Spleen (tissue), 11 donors: ENCODE data around the gene BMPER. TPM values are rescaled to one million over a fixed set of nuclear protein-coding genes. Genes with fewer than 3 reads are reported as not detected.

Source experiments
- DNase-seq: peaks from one replicate; pipeline ENCODE4 v3.0.0-alpha.2; 2020
- H3K27ac ChIP-seq, 8 donors: fragments of 200-600 bp; sonication (generic) in 7 of 8; 1 replicate in 4 of 8; 2 replicates in 4 of 8; pipeline versions ENCODE4 v1.5.0 to v1.8.0; 2016 to 2021; ENCODE audit warnings: inconsistent platforms in 4 of 8, mild to moderate bottlenecking in 4 of 8, moderate library complexity in 1 of 8
- H3K27me3 ChIP-seq, 7 donors: fragments of 200-600 bp; sonication (generic) in 6 of 7; replicated peaks in 1 of 7; 1 replicate in 4 of 7; 2 replicates in 3 of 7; pipeline versions ENCODE4 v1.5.0 to v1.8.0; 2016 to 2021; ENCODE audit warnings: inconsistent platforms in 3 of 7, mild to moderate bottlenecking in 1 of 7
- H3K36me3 ChIP-seq, 6 donors: fragments of 200-600 bp; sonication (generic) in 5 of 6; 1 replicate in 4 of 6; 2 replicates in 2 of 6; pipeline versions ENCODE4 v1.5.0 to v1.8.0; 2016 to 2021; ENCODE audit warnings: inconsistent platforms in 2 of 6
- H3K4me1 ChIP-seq, 6 donors: fragments of 200-600 bp; sonication (generic) in 5 of 6; 1 replicate in 3 of 6; 2 replicates in 3 of 6; pipeline versions ENCODE4 v1.5.0 to v1.8.0; 2016 to 2021; ENCODE audit warnings: inconsistent platforms in 3 of 6
- H3K4me3 ChIP-seq, 8 donors: fragments of 200-600 bp; sonication (generic) in 7 of 8; 1 replicate in 4 of 8; 2 replicates in 4 of 8; pipeline versions ENCODE4 v1.5.0 to v1.8.0; 2016 to 2021; ENCODE audit warnings: inconsistent platforms in 4 of 8, mild to moderate bottlenecking in 4 of 8, moderate library complexity in 2 of 8
- H3K9me3 ChIP-seq, 8 donors: fragments of 200-600 bp; sonication (generic) in 7 of 8; 1 replicate in 4 of 8; 2 replicates in 4 of 8; pipeline versions ENCODE4 v1.5.0 to v1.8.0; 2016 to 2021; ENCODE audit warnings: inconsistent platforms in 4 of 8
- CTCF ChIP-seq, 11 experiments: fragments of 200-600 bp in 7 of 11; fragments of 450-650 bp in 4 of 11; sonication (generic) in 4 of 11; IDR thresholded peaks in 8 of 11; conservative IDR thresholded peaks in 3 of 11; 1 replicate in 7 of 11; 2 replicates in 4 of 11; pipeline versions ENCODE4 v1.4.0 to v1.8.0; 2016 to 2021; ENCODE audit warnings: antibody characterized with exemption in 11 of 11, inconsistent platforms in 4 of 11, mild to moderate bottlenecking in 1 of 11
- POLR2A ChIP-seq, 3 donors: fragments of 450-650 bp; IDR thresholded peaks; one replicate each; pipeline ENCODE4 v1.5.1; 2017; ENCODE audit warnings: antibody characterized with exemption in 3 of 3, mild to moderate bottlenecking in 1 of 3
- POLR2AphosphoS5 ChIP-seq, 3 donors: sonication (generic); formaldehyde crosslinking; IDR thresholded peaks; one replicate each; pipeline ENCODE4 v1.5.1; 2017; ENCODE audit warnings: antibody characterized with exemption in 3 of 3
- WGBS, 5 donors: extraction: QIAGEN DNeasy Blood & Tissue Kit in 3 of 5; methylation state at CpG; one replicate each; pipeline versions ENCODE4 v1.1.5 to v1.1.7; 2013 to 2018; 5-methylcytosine and 5-hydroxymethylcytosine counted together
- intact Hi-C: fragments of 100-400 bp; cut with DNase I; formaldehyde crosslinking; loops from one replicate; pipeline ENCODE4 v1.15.0; 2023; ENCODE audit warnings: low total_unique reads
- polyA plus RNA-seq, 3 donors: library from polyadenylated mRNA; stranded (reverse); fragments of 200-250 nt; gene quantifications; one replicate each; pipeline ENCODE4 v1.2.1, GENCODE V29; 2013
- total RNA-seq, 7 donors: library from RNA; depleted of rRNA in 3 of 7; stranded (reverse); fragments of >200 nt in 3 of 7; fragmentation: NEBNext Ultra II Directional in 4 of 7; extraction: Animal tissue kit (Norgen Biotek cat#: 25700) in 4 of 7; gene quantifications; one replicate each; pipeline versions ENCODE4 v1.1.0 to v1.2.1, GENCODE V29; 2016 to 2021
- donor health status: healthy with polysubstance abuse.
- donor health status: DM: no; HTN: no; CAD: no; lungs with moderate emphysema.
- donor health status: DM: no; HTN: no; CAD: no.
- donor health status: Bipolar disorder and iron deficiency.
- donor health status: healthy.
- donor health status: DM: no; HTN: no; CAD: no.
- donor health status: DM: yes; HTN: yes; CAD: no.

The BMPER gene
- total and polyA plus RNA-seq, 10 donors, result 0.14 to 4.4 (median 2.1) TPM

DNA sequence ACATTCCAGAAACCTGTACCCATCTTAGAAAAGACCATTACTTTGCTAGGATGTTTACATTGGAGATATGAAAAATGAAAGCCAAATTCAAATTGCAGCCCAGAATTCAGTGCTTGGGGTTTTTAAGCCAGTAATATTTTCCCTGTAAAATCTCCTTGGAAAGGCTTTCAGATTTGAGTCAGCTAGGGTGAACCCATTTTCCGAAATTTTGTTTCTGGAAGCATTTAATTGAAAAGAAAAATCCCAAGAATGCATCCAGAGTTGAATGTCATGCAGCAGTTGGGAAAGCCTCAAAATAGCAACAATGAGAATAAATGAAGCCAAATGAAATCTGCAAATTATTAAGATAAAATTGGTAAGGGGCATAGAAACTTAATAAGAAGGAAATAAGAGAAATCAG lies 106.4 kb downstream of the BMPER start:
- TF ChIP-seq CTCF (IDR thresholded peaks at IDR 0.05 in 8 of 11, conservative IDR thresholded peaks at IDR 0.05 in 3 of 11) (no peak), POLR2AphosphoS5 (IDR thresholded peaks at IDR 0.05) (no peak), POLR2A (IDR thresholded peaks at IDR 0.05) (no peak)
- Histone ChIP-seq H3K27me3 (no peaks in the 10 kb centered on the region), H3K4me1 (no peaks in the 10 kb centered on the region), H3K27ac (no peak overlapping the region), H3K36me3 (no peaks in the 10 kb centered on the region), H3K4me3 (no peak overlapping the region), H3K9me3 (no peaks in the 10 kb centered on the region)
- 56 to 64% (median 60%) methylated on average over 1 of the region's 1 CpG for WGBS, 5 donors
- intact Hi-C loops, result no loop called here
- DNase-seq, result no peak

- Histone ChIP-seq H3K36me3 (no peaks in the 10 kb centered on the region), H3K27me3 (no peaks in the 10 kb centered on the region), H3K4me1 (no peaks in the 10 kb centered on the region), H3K4me3 (no peak overlapping the region), H3K27ac (no peak overlapping the region), H3K9me3 (no peaks in the 10 kb centered on the region)
- intact Hi-C loops, result no loop called here
- 84 to 97% (median 96%) methylated on average over 1 of the region's 1 CpG for WGBS, 5 donors
- DNase-seq, result no peak
- TF ChIP-seq POLR2AphosphoS5 (IDR thresholded peaks at IDR 0.05), result no peak
- no peak for TF ChIP-seq CTCF (IDR thresholded peaks at IDR 0.05 in 8 of 11, conservative IDR thresholded peaks at IDR 0.05 in 3 of 11)
- no peak for TF ChIP-seq POLR2A (IDR thresholded peaks at IDR 0.05)
Measured at GRCh38 chr7:34013421-34013820, 108.1 kb downstream of the BMPER start.

- H3K9me3 ChIP-seq, result no peaks in the 10 kb centered on the region
- no peak for DNase-seq
- H3K27ac ChIP-seq, result no peak overlapping the region
- no peak overlapping the region for H3K4me3 ChIP-seq
- TF ChIP-seq POLR2A (IDR thresholded peaks at IDR 0.05), result no peak
- no peak for TF ChIP-seq CTCF (IDR thresholded peaks at IDR 0.05 in 8 of 11, conservative IDR thresholded peaks at IDR 0.05 in 3 of 11)
- intact Hi-C loops, result no loop called here
- no peaks in the 10 kb centered on the region for H3K36me3 ChIP-seq
- no peaks in the 10 kb centered on the region for H3K4me1 ChIP-seq
- WGBS, 5 donors, result 84 to 89% (median 86%) methylated on average over 4 of the region's 4 CpGs
- H3K27me3 ChIP-seq, result no peaks in the 10 kb centered on the region
Measured at GRCh38 chr7:34015651-34016050, 110.3 kb downstream of the BMPER start.

GRCh38 chr7:34016876-34017275 lies 111.5 kb downstream of the BMPER start:
- WGBS, 5 donors, result 85 to 94% (median 89%) methylated on average over 3 of the region's 3 CpGs
- Histone ChIP-seq H3K36me3 (no peaks in the 10 kb centered on the region), H3K9me3 (no peaks in the 10 kb centered on the region), H3K27ac (no peak overlapping the region), H3K4me3 (no peak overlapping the region), H3K4me1 (no peaks in the 10 kb centered on the region), H3K27me3 (no peaks in the 10 kb centered on the region)
- intact Hi-C loops, result no loop called here
- DNase-seq, result no peak
- no peak for TF ChIP-seq CTCF (IDR thresholded peaks at IDR 0.05 in 8 of 11, conservative IDR thresholded peaks at IDR 0.05 in 3 of 11)
- no peak for TF ChIP-seq POLR2AphosphoS5 (IDR thresholded peaks at IDR 0.05)
- TF ChIP-seq POLR2A (IDR thresholded peaks at IDR 0.05), result no peak
